ENCODE data around the gene NRCAM. TPM values are rescaled to one million over a fixed set of nuclear protein-coding genes. Genes with fewer than 3 reads are reported as not detected.

Gene NRCAM
- total and polyA plus RNA-seq, 10 of the 15 experiments (the other 5 are each of a cell fraction or from before 2014, with no cell fraction given): 0.30 to 2.0 (median 1.0) TPM

DNA sequence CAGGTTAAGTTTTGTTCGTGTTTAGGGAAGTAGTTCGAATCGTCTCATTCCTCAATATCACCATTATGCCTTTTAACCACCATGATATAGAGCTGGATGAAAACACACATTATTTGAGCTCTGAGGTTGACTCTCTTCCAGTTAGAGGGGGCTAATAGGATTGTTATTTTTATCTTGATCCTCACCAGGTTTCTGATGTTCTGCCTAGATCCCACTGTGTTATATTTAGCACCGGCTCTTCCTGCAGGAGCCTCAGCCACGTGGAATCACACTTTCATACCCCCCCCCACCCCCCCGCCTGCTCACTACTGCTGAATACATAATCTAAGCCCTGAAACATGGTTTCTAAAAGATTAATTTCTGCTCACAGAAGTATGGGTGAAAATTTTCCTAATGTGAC lies 88.3 kb downstream of the NRCAM start:
- CTCF ChIA-PET: no interaction called here
- H3K9ac ChIP-seq (ENCODE audit: control insufficient read depth, insufficient read depth, low read length): no peak overlapping the region
- 32% methylated on average over 6 of the region's 6 CpGs for WGBS (ENCODE audit: insufficient coverage, insufficient replicate concordance, low lambda C conversion rate, missing lambda C conversion rate)
- H3K4me2 ChIP-seq (ENCODE audit: control insufficient read depth, insufficient read depth): no peak overlapping the region
- no peak overlapping the region for H3K27ac ChIP-seq (ENCODE audit: control insufficient read depth, insufficient read depth)
- in situ Hi-C loops (cut with MboI): no loop called here
- no peaks in the 10 kb centered on the region for H3K79me2 ChIP-seq (ENCODE audit: control insufficient read depth, insufficient read depth, low read length)
- no peak overlapping the region for H2AFZ ChIP-seq (ENCODE audit: control insufficient read depth, low read depth, low read length)
- intact Hi-C loops (cut with micrococcal nuclease; ENCODE audit: unreplicated experiment): no loop called here
- POLR2A ChIA-PET: no interaction called here
- FAIRE-seq: no peak
- H4K20me1 ChIP-seq (ENCODE audit: control insufficient read depth, insufficient read depth): no peaks in the 10 kb centered on the region
- H3K36me3 ChIP-seq (ENCODE audit: control insufficient read depth in 2 of 2, insufficient read depth in 2 of 2, low read length in 1 of 2): no peaks in the 10 kb centered on the region
- no peak for ATAC-seq
- no peaks in the 10 kb centered on the region; the same call in 2 of the 3 replicates for H3K9me3 ChIP-seq (replicated peaks; ENCODE audit: control insufficient read depth, insufficient read depth, low read length)
- H3K4me3 ChIP-seq: no peak overlapping the region
- SMC1A ChIA-PET (ENCODE audit: uncharacterized antibody, unreplicated experiment): no interaction called here
- BruUV-seq (replicated peaks): no TSS peak
- TF ChIP-seq TARDBP (IDR thresholded peaks at IDR 0.05; ENCODE audit: borderline replicate concordance): no peak
- RAD21 ChIA-PET (ENCODE audit: unreplicated experiment): no interaction called here
- no peaks in the 10 kb centered on the region for H3K4me1 ChIP-seq (ENCODE audit: control insufficient read depth, insufficient read depth, low read length)
- DNase-seq (ENCODE audit: low read depth, low spot score): no peak
- no peaks in the 10 kb centered on the region for H3K27me3 ChIP-seq (replicated peaks in 1 of 2; ENCODE audit: control insufficient read depth in 2 of 2, insufficient read depth in 2 of 2, low read length in 1 of 2)

GRCh38 chr7:108367314-108367713 lies 88.9 kb downstream of the NRCAM start:
- in situ Hi-C loops (cut with MboI) (no loop called here), intact Hi-C loops (cut with micrococcal nuclease; ENCODE audit: unreplicated experiment) (no loop called here)
- Histone ChIP-seq H3K4me3 (no peak overlapping the region), H3K9ac (ENCODE audit: control insufficient read depth, insufficient read depth, low read length) (no peak overlapping the region), H3K79me2 (ENCODE audit: control insufficient read depth, insufficient read depth, low read length) (no peaks in the 10 kb centered on the region), H3K4me2 (ENCODE audit: control insufficient read depth, insufficient read depth) (no peak overlapping the region), H3K9me3 (replicated peaks; ENCODE audit: control insufficient read depth, insufficient read depth, low read length) (no peaks in the 10 kb centered on the region; the same call in 2 of the 3 replicates), H3K4me1 (ENCODE audit: control insufficient read depth, insufficient read depth, low read length) (no peaks in the 10 kb centered on the region), H2AFZ (ENCODE audit: control insufficient read depth, low read depth, low read length) (no peak overlapping the region), H3K27me3 (replicated peaks in 1 of 2; ENCODE audit: control insufficient read depth in 2 of 2, insufficient read depth in 2 of 2, low read length in 1 of 2) (no peaks in the 10 kb centered on the region), H3K27ac (ENCODE audit: control insufficient read depth, insufficient read depth) (no peak overlapping the region), H4K20me1 (ENCODE audit: control insufficient read depth, insufficient read depth) (no peaks in the 10 kb centered on the region), H3K36me3 (ENCODE audit: control insufficient read depth in 2 of 2, insufficient read depth in 2 of 2, low read length in 1 of 2) (no peaks in the 10 kb centered on the region)
- ChIA-PET SMC1A (ENCODE audit: uncharacterized antibody, unreplicated experiment) (no interaction called here), RAD21 (ENCODE audit: unreplicated experiment) (interaction anchor here (0.8 kb wide), 1 partner anchor 168 kb away, joined by 3 read pairs; no protein-coding TSS in a partner anchor), CTCF (interaction anchor here (1.0 kb wide), 1 partner anchor 189 kb away, joined by 3 read pairs; no protein-coding TSS in a partner anchor), POLR2A (no interaction called here)
- DNase-seq (ENCODE audit: low read depth, low spot score): no peak
- no TSS peak for BruUV-seq (replicated peaks)
- FAIRE-seq: no peak
- TF ChIP-seq ATF3 (IDR thresholded peaks at IDR 0.05; ENCODE audit: borderline replicate concordance, extremely low read depth, low read depth, low read length): no peak
- TF ChIP-seq TCF12 (IDR thresholded peaks at IDR 0.05; ENCODE audit: low read depth, low read length): no peak
- no peak for TF ChIP-seq NFYA (IDR thresholded peaks at IDR 0.05; ENCODE audit: borderline replicate concordance, low read depth, low read length)
- TF ChIP-seq HDGF (IDR thresholded peaks at IDR 0.05): no peak
- no peak for TF ChIP-seq SMAD5 (IDR thresholded peaks at IDR 0.05; ENCODE audit: low read depth)
- no peak for TF ChIP-seq RAD51 (IDR thresholded peaks at IDR 0.05)
- no peak for TF ChIP-seq SUPT20H (IDR thresholded peaks at IDR 0.05; ENCODE audit: borderline replicate concordance, control insufficient read depth, low read depth, low read length)
- TF ChIP-seq GATAD2B (conservative IDR thresholded peaks at IDR 0.05; ENCODE audit: low read depth): no peak
- TF ChIP-seq, protein P1, sequence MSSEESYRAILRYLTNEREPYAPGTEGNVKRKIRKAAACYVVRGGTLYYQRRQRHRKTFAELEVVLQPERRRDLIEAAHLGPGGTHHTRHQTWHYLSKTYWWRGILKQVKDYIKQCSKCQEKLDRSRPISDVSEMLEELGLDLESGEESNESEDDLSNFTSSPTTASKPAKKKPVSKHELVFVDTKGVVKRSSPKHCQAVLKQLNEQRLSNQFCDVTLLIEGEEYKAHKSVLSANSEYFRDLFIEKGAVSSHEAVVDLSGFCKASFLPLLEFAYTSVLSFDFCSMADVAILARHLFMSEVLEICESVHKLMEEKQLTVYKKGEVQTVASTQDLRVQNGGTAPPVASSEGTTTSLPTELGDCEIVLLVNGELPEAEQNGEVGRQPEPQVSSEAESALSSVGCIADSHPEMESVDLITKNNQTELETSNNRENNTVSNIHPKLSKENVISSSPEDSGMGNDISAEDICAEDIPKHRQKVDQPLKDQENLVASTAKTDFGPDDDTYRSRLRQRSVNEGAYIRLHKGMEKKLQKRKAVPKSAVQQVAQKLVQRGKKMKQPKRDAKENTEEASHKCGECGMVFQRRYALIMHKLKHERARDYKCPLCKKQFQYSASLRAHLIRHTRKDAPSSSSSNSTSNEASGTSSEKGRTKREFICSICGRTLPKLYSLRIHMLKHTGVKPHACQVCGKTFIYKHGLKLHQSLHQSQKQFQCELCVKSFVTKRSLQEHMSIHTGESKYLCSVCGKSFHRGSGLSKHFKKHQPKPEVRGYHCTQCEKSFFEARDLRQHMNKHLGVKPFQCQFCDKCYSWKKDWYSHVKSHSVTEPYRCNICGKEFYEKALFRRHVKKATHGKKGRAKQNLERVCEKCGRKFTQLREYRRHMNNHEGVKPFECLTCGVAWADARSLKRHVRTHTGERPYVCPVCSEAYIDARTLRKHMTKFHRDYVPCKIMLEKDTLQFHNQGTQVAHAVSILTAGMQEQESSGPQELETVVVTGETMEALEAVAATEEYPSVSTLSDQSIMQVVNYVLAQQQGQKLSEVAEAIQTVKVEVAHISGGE (CRISPR knock-in tag; IDR thresholded peaks at IDR 0.05): no peak
- no peak for ATAC-seq
